Neuronal stem cell (in vitro differentiated cells): ENCODE results near the gene RAD51AP2.

Experiments
- DNase-seq: peaks from one replicate; pipeline ENCODE4 v3.0.0-alpha.2; 2013; ENCODE audit warnings: low spot score
- H2AFZ ChIP-seq: one replicate; pipeline ENCODE4 v1.6.1; 2013; ENCODE audit warnings: mild to moderate bottlenecking, low read length, inconsistent platforms
- H2AK5ac ChIP-seq: 2 replicates; pipeline ENCODE4 v1.6.1; 2013; ENCODE audit warnings: low read depth, mild to moderate bottlenecking, inconsistent platforms, low read length, moderate library complexity, mixed read lengths
- H2BK120ac ChIP-seq: 2 replicates; pipeline ENCODE4 v1.6.1; 2013; ENCODE audit warnings: low read depth, mild to moderate bottlenecking, inconsistent platforms, low read length, moderate library complexity, mixed read lengths
- H2BK12ac ChIP-seq: one replicate; pipeline ENCODE4 v1.6.1; 2013; ENCODE audit warnings: low read length, inconsistent platforms
- H2BK15ac ChIP-seq: 2 replicates; pipeline ENCODE4 v1.6.1; 2013; ENCODE audit warnings: mild to moderate bottlenecking, low read length, inconsistent platforms, mixed read lengths
- H2BK5ac ChIP-seq: one replicate; pipeline ENCODE4 v1.6.1; 2013; ENCODE audit warnings: inconsistent platforms, mild to moderate bottlenecking, low read length, moderate library complexity
- H3K14ac ChIP-seq: one replicate; pipeline ENCODE4 v1.6.1; 2013; ENCODE audit warnings: low read length, inconsistent platforms
- H3K18ac ChIP-seq: 2 replicates; pipeline ENCODE4 v1.6.1; 2013; ENCODE audit warnings: low read length, inconsistent platforms
- H3K23ac ChIP-seq: 2 replicates; pipeline ENCODE4 v1.6.1; 2013; ENCODE audit warnings: low read depth, mild to moderate bottlenecking, mixed read lengths, low read length, inconsistent platforms; ENCODE audit not compliant: poor library complexity
- H3K27ac ChIP-seq: replicated peaks from 3 replicates; pipeline ENCODE4 v1.5.1; 2013; ENCODE audit warnings: low read length, inconsistent platforms
- H3K27me3 ChIP-seq, 3 experiments: 2 replicates each; pipeline ENCODE4 v1.6.1; 2013; ENCODE audit warnings: low read length in 3 of 3, mild to moderate bottlenecking in 2 of 3, inconsistent platforms in 1 of 3, low read depth in 1 of 3, mixed read lengths in 1 of 3, moderate library complexity in 1 of 3; ENCODE audit not compliant: control insufficient read depth in 3 of 3, insufficient read depth in 3 of 3
- H3K36me3 ChIP-seq, 2 donors: replicated peaks in 1 of 2; 2 replicates each; pipeline ENCODE4 v1.6.1; 2013; ENCODE audit warnings: low read length in 2 of 2; ENCODE audit not compliant: control insufficient read depth in 2 of 2, insufficient read depth in 2 of 2
- H3K4ac ChIP-seq: 2 replicates; pipeline ENCODE4 v1.6.1; 2013; ENCODE audit warnings: inconsistent platforms, mild to moderate bottlenecking, low read length, moderate library complexity
- H3K4me1 ChIP-seq, 2 donors: 1 replicate in 1 of 2; 2 replicates in 1 of 2; pipeline ENCODE4 v1.6.1; 2013; ENCODE audit warnings: low read length in 2 of 2, low read depth in 1 of 2; ENCODE audit not compliant: control insufficient read depth in 2 of 2, insufficient read depth in 1 of 2
- H3K4me2 ChIP-seq: one replicate; pipeline ENCODE4 v1.6.1; 2013; ENCODE audit warnings: mild to moderate bottlenecking, low read length, inconsistent platforms; ENCODE audit not compliant: insufficient read depth, poor library complexity, severe bottlenecking
- H3K4me3 ChIP-seq, 2 donors: 2 replicates each; pipeline ENCODE4 v1.5.1; 2013; ENCODE audit warnings: low read length in 2 of 2, mild to moderate bottlenecking in 2 of 2, inconsistent platforms in 1 of 2, moderate library complexity in 1 of 2
- H3K79me1 ChIP-seq: one replicate; pipeline ENCODE4 v1.6.1; 2013; ENCODE audit warnings: low read depth, mild to moderate bottlenecking, inconsistent platforms, low read length, moderate library complexity
- H3K9ac ChIP-seq: one replicate; pipeline ENCODE4 v1.6.1; 2013; ENCODE audit warnings: mild to moderate bottlenecking, low read depth, low read length, inconsistent platforms; ENCODE audit not compliant: poor library complexity
- H3K9me3 ChIP-seq, 2 donors: replicated peaks in 1 of 2; 2 replicates each; pipeline versions ENCODE3 to v1.6.1; 2013; ENCODE audit warnings: low read length in 2 of 2, mild to moderate bottlenecking in 2 of 2, inconsistent platforms in 1 of 2, low read depth in 1 of 2, mixed read lengths in 1 of 2, moderate library complexity in 1 of 2; ENCODE audit not compliant: control insufficient read depth in 2 of 2, insufficient read depth in 1 of 2
- H4K8ac ChIP-seq: one replicate; pipeline ENCODE4 v1.6.1; 2013; ENCODE audit warnings: low read depth, mild to moderate bottlenecking, inconsistent platforms, low read length, moderate library complexity
- H4K91ac ChIP-seq: one replicate; pipeline ENCODE4 v1.6.1; 2013; ENCODE audit warnings: low read length, low read depth, mild to moderate bottlenecking, inconsistent platforms; ENCODE audit not compliant: poor library complexity
- whole genome bisulfite sequencing, 2 donors: extraction: QIAGEN DNeasy Blood & Tissue Kit; methylation state at CpG; one replicate each; pipeline ENCODE4 v1.1.7; 2013; ENCODE audit warnings: missing lambda C conversion rate in 2 of 2, mixed read lengths in 1 of 2; ENCODE audit not compliant: insufficient read length in 2 of 2, insufficient replicate concordance in 1 of 2; ENCODE audit errors: extremely low coverage in 2 of 2; 5-methylcytosine and 5-hydroxymethylcytosine counted together

The RAD51AP2 gene

GRCh38 chr2:17557596-17557995 is 39.4 kb upstream of the RAD51AP2 start:
- peaks cover 0 to 4% of the 10 kb centered on the region in 2 donors for H3K4me1 ChIP-seq
- no peak overlapping the region for H4K8ac ChIP-seq
- no peak overlapping the region for H2AK5ac ChIP-seq
- H3K23ac ChIP-seq = no peak overlapping the region
- WGBS, 2 donors = no CpG with 5 or more reads among the region's 5 CpGs
- H3K4me3 ChIP-seq = no peak overlapping the region
- no peak overlapping the region for H2BK5ac ChIP-seq
- H3K9me3 ChIP-seq = no peaks in the 10 kb centered on the region
- no peak overlapping the region for H3K4me2 ChIP-seq
- no peak overlapping the region for H3K4ac ChIP-seq
- no peak overlapping the region for H2BK12ac ChIP-seq
- no peaks in the 10 kb centered on the region for H3K79me1 ChIP-seq
- no peak overlapping the region for H2BK120ac ChIP-seq
- H3K27ac ChIP-seq = peak overlapping the region; percentile 34
- no peak overlapping the region for H3K18ac ChIP-seq
- H3K14ac ChIP-seq = no peak overlapping the region
- no peak overlapping the region for H4K91ac ChIP-seq
- H3K36me3 ChIP-seq = no peaks in the 10 kb centered on the region
- H2AFZ ChIP-seq = peak overlapping the region; percentile 3
- no peaks in the 10 kb centered on the region for H3K27me3 ChIP-seq
- H3K9ac ChIP-seq = no peak overlapping the region
- no peak for DNase-seq
- no peak overlapping the region for H2BK15ac ChIP-seq

- H2BK5ac ChIP-seq = no peak overlapping the region
- H2AFZ ChIP-seq = no peak overlapping the region
- H4K8ac ChIP-seq = no peak overlapping the region
- no peak overlapping the region for H3K18ac ChIP-seq
- no peak overlapping the region for H2AK5ac ChIP-seq
- no peak overlapping the region for H2BK15ac ChIP-seq
- H3K36me3 ChIP-seq = no peaks in the 10 kb centered on the region
- no peak overlapping the region for H2BK120ac ChIP-seq
- H3K27me3 ChIP-seq = no peaks in the 10 kb centered on the region
- no CpG with 5 or more reads among the region's 1 CpG for WGBS, 2 donors
- H2BK12ac ChIP-seq = no peak overlapping the region
- H3K4me3 ChIP-seq = no peak overlapping the region
- H3K27ac ChIP-seq = no peak overlapping the region
- no peak overlapping the region for H3K14ac ChIP-seq
- H3K9ac ChIP-seq = no peak overlapping the region
- H3K4ac ChIP-seq = no peak overlapping the region
- peaks cover 0 to 4% of the 10 kb centered on the region in 2 donors for H3K4me1 ChIP-seq
- no peak overlapping the region for H3K4me2 ChIP-seq
- DNase-seq = no peak
- H4K91ac ChIP-seq = no peak overlapping the region
- no peaks in the 10 kb centered on the region for H3K79me1 ChIP-seq
- H3K9me3 ChIP-seq = no peaks in the 10 kb centered on the region
- no peak overlapping the region for H3K23ac ChIP-seq
These were observed 36.9 kb upstream of the RAD51AP2 start for GRCh38 chr2:17555150-17555549.

- H3K9me3 ChIP-seq = no peaks in the 10 kb centered on the region
- no peaks in the 10 kb centered on the region for H3K36me3 ChIP-seq
- no peak overlapping the region for H2BK5ac ChIP-seq
- no peak overlapping the region for H2BK15ac ChIP-seq
- H3K27me3 ChIP-seq = peaks cover 0 to under 1% (median 0%) of the 10 kb centered on the region in 3 experiments
- H4K8ac ChIP-seq = no peak overlapping the region
- H3K79me1 ChIP-seq = no peaks in the 10 kb centered on the region
- no peak overlapping the region for H3K23ac ChIP-seq
- H3K4ac ChIP-seq = no peak overlapping the region
- H2BK120ac ChIP-seq = no peak overlapping the region
- no peak overlapping the region for H2AFZ ChIP-seq
- no peak overlapping the region for H3K14ac ChIP-seq
- H2AK5ac ChIP-seq = no peak overlapping the region
- H3K4me1 ChIP-seq = no peaks in the 10 kb centered on the region
- no peak overlapping the region for H3K9ac ChIP-seq
- no CpG with 5 or more reads among the region's 2 CpGs for WGBS, 2 donors
- no peak overlapping the region for H3K27ac ChIP-seq
- H2BK12ac ChIP-seq = no peak overlapping the region
- no peak overlapping the region for H4K91ac ChIP-seq
- no peak overlapping the region for H3K4me2 ChIP-seq
- no peak overlapping the region for H3K4me3 ChIP-seq
- no peak overlapping the region for H3K18ac ChIP-seq
- no peak for DNase-seq
These were observed 32.7 kb upstream of the RAD51AP2 start for GRCh38 chr2:17550907-17551306.

DNA sequence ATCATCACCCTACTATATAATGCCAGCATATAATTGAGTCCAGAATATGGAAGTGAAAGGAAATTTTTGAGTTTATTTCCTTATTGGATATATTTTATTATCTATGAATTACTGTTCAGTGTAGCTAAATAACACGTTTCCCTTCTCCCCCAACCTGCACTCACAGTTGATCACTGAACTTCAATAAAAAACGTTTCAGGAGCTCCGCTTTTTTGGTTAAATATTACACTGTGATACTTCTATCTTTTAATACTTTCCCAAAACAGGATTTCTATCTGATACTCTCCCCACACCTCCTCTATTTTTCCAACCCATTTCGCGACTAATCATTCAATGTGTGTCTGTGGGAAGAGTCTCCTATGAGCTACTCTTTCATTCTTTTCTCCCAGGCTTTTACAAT is 29.5 kb upstream of the RAD51AP2 start:
- peaks cover 0 to 25% (median 0%) of the 10 kb centered on the region in 3 experiments for H3K27me3 ChIP-seq
- peaks cover 0 to 6% of the 10 kb centered on the region in 2 donors for H3K4me1 ChIP-seq

More for the DNA sequence above, 29.5 kb upstream of the RAD51AP2 start:
- Histone ChIP-seq H3K14ac (no peak overlapping the region), H3K9me3 (no peaks in the 10 kb centered on the region), H4K91ac (no peak overlapping the region), H3K18ac (no peak overlapping the region), H3K79me1 (no peaks in the 10 kb centered on the region), H3K36me3 (no peaks in the 10 kb centered on the region), H2BK12ac (no peak overlapping the region), H3K27ac (no peak overlapping the region), H3K9ac (no peak overlapping the region), H3K4me3 (no peak overlapping the region), H2AFZ (no peak overlapping the region), H2AK5ac (no peak overlapping the region), H3K23ac (no peak overlapping the region), H2BK120ac (no peak overlapping the region), H3K4me2 (no peak overlapping the region), H4K8ac (no peak overlapping the region), H3K4ac (no peak overlapping the region), H2BK15ac (no peak overlapping the region), H2BK5ac (no peak overlapping the region)
- DNase-seq = no peak
- WGBS, 2 donors = no CpG with 5 or more reads among the region's 5 CpGs
